Stimulated activated CD4-positive, alpha-beta T cell treated with anti-CD3 and anti-CD28 coated beads, Interleukin-12 subunit alpha, Interleukin-12 subunit beta, amount 100 ng/mL, for 4 hours (primary cell): ENCODE results near the gene MBD5.

Experiments used
- DNase-seq: peaks from one replicate; pipeline ENCODE4 v3.0.0-alpha.2; 2020

The MBD5 gene

DNA sequence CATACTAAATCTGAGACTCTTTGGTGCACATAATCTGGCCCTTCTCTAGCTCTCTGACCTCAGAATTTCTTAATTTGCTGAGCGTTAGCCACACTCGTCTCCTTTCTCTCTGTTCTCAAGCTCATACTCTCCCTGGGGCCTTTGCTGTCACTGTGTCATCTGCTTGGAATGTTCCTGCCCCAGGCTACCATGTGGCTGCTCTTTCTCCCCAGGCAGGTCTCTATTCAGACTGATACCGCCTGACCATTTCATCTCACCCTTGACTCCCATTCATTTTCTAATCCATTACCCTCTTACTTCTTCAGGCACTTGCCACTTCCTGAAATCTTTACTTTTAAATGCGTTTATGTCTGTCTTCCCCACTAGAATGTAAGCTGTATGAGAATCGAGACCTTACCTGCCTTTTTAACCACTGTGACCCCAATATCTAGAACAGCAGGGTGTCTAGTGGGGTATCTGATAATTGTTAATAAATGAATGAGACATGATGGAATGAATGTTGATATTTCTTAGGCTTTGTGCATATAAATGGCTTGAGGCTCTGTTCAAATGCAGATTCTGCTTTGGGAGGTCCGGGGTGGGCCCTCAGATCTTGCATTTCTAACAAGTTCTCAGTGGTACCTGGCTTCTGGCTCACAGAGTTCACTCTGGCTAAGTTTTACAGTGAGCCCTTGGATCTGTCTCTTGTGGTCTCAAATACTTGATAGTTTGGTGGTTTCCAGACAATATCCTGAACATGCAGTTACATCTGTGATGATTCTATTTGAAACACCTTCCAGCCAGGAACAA lies 533.8 kb downstream of the MBD5 start:
- no peak for DNase-seq

DNA sequence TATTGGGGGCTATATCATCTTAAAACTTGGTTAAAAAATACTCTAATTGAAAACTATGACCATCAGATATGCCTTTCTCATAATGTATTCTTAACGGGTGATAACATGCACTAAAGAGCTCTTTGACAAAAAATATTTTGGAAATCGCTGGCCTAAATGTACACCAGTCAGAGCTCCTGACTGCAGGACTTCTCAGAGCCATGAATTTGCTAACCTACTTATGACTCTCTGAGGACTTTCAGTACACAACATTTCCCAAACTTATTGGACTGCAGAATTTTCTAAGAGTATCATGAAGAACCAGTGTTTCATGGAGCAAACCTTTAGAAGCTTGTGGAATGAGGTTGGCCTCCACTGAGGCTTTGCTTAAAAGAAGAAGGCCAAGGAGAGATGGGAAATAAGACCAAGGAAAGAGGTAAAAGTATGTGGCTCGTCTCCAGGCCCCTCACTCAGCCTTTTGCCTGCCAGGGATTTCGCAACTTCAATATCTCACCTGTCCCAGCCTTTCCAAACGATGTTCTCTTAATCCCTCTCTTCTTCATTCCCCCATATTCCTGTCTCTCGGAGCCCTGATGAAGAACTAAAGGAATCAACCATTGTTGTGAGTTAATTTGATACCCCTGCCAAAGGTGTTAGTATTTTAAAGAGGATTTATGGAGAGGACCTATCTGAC lies 534.9 kb downstream of the MBD5 start:
- DNase-seq = no peak

DNA sequence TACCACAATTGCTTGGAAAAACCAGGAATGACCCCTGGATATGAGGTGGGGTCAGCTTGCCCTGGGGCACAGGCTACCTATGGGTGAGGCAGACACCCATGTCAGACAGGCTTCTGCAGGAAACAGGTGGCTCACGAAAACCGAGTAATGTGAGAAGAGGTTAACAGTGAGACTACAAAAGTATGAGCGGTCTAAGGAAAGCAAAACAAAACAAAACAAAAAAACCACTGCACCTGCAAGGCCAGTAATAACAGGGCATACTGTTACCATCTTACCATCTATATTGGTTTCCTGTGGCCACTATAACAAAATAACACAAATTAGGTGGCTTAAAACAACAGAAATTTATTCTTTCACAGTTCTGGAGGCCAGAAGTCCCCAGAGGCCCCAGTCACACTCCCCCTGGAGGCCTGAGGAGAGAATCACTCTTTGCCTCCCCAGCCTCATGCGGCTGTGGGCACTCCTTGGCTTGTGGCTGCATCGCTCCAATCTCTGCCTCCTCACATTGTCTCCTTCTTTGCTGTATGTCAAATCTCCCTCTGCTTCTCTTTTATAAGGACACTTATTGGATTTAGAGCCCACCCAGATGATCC lies 537.0 kb downstream of the MBD5 start:
- no peak for DNase-seq

DNA sequence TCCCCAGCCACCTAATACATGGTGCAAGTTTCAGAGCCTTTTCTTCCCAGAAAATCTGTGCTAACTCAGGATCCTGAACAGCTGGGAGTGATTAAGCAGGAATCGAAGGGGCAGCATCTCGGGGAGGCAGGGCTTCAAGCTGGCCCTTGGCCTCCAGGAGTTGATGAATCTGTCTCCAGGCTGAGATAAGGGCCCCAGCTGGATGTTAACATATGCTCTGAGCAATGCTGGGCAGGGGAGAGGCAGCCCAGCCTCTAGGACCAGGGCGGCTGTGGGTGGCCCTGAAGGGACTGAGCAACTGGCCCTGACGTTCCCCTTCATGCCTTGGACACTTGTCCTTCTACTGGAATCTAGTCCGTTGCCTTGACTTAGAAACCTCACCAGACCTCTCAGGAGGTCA lies 539.6 kb downstream of the MBD5 start:
- no peak for DNase-seq

DNA sequence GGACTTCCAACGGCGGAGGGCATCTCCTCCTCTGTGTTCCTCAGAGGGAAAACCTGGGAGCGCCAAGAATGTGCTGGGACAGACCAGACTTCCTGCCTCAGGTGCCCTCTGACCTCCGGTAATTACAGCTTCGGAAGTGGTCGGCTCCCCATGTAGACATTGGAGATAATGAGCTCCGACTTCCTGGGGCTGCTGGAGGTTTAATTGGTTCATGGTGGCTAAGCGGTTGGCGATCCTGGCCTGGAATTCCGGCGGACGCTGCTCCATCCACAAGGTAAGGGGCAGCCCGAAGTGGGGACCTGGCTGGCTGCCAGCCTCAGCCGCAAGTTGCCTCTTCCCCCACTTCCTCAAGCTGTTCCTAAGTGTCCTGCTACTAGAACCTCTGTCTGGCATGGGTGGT lies 540.5 kb downstream of the MBD5 start:
- DNase-seq = no peak

DNA sequence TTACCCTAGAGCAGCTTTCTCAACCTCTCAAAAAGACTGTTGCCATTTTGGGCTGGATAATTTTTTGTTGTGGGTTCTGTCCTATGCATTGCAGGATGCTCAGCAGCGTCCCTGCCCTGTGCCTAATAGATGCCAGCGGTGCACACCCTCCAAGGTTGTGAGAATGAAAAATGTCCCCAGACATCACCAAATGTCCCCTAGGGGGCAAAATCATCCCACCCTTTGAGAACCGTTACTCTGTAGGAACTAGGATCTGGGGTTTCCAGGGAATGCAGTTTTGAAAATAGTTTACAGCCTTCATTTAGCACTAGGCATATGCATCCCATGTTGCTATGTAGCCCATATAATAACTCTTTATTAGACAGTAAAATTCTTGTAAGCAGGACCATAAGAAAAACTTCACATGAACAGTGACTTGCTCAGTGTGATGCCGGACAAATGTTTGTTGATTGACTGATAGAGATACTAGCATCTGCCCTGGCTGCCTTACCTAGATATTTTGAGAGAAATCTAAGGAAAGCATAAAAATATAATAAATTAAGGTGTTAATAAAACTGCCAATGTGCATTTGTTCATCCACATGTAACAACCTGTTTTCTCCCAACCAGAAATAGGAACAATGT lies 544.5 kb downstream of the MBD5 start:
- DNase-seq = no peak
